Nephron (organoid): ENCODE measurements around the gene DPP7.

Experiments
- H3K27ac Mint-ChIP-seq, 3 experiments: 2 replicates each; pipeline ENCODE4 v1.8.0; 2020; ENCODE audit warnings: mixed read lengths in 3 of 3, mild to moderate bottlenecking in 2 of 3, moderate library complexity in 1 of 3
- H3K27me3 Mint-ChIP-seq: 2 replicates; pipeline ENCODE4 v1.8.0; 2021; ENCODE audit warnings: low read depth, mild to moderate bottlenecking, moderate library complexity, mixed read lengths
- H3K36me3 Mint-ChIP-seq: 2 replicates; pipeline ENCODE4 v1.8.0; 2020; ENCODE audit warnings: low read depth, mixed read lengths
- H3K4me1 Mint-ChIP-seq: 2 replicates; pipeline ENCODE4 v1.8.0; 2020; ENCODE audit warnings: mixed read lengths
- H3K4me3 Mint-ChIP-seq, 3 experiments: 2 replicates each; pipeline ENCODE4 v1.8.0; 2020; ENCODE audit warnings: mild to moderate bottlenecking in 3 of 3, mixed read lengths in 3 of 3, moderate library complexity in 2 of 3
- H3K9me3 Mint-ChIP-seq: 2 replicates; pipeline ENCODE4 v1.8.0; 2020; ENCODE audit warnings: mixed read lengths
- CTCF ChIP-seq, 3 experiments: fragments of 200-600 bp; sonication (generic); IDR thresholded peaks; one replicate each; pipeline ENCODE4 v1.5.0; 2021; ENCODE audit warnings: antibody characterized with exemption in 3 of 3; ENCODE audit not compliant: unreplicated experiment in 3 of 3

The DPP7 gene

GRCh38 chr9:137071282-137071681 lies 43.3 kb downstream of the DPP7 start:
- no peaks in the 10 kb centered on the region for H3K36me3 Mint-ChIP-seq
- H3K27ac Mint-ChIP-seq = peak overlapping the region in 1 of 3 experiments; percentile 60
- no peaks in the 10 kb centered on the region for H3K9me3 Mint-ChIP-seq
- H3K27me3 Mint-ChIP-seq = peaks cover 49% of the 10 kb centered on the region
- H3K4me3 Mint-ChIP-seq = peak overlapping the region; percentile 69 to 76 (median 71)
- TF ChIP-seq CTCF (IDR thresholded peaks at IDR 0.05; ENCODE audit: unreplicated experiment in 3 of 3) = no peak
- peaks cover 7% of the 10 kb centered on the region for H3K4me1 Mint-ChIP-seq

GRCh38 chr9:137070906-137071275 lies 43.6 kb downstream of the DPP7 start:
- Mint-ChIP-seq H3K9me3 (no peaks in the 10 kb centered on the region), H3K4me1 (peaks cover 7% of the 10 kb centered on the region), H3K27me3 (peaks cover 45% of the 10 kb centered on the region), H3K4me3 (peak overlapping the region; percentile 69 to 76 (median 71)), H3K36me3 (no peaks in the 10 kb centered on the region), H3K27ac (peak overlapping the region in 1 of 3 experiments; percentile 60)
- peak in 2 of 3 experiments; percentile 25 to 26 for TF ChIP-seq CTCF (IDR thresholded peaks at IDR 0.05; ENCODE audit: unreplicated experiment in 3 of 3)

GRCh38 chr9:137070201-137070905 lies 44.2 kb downstream of the DPP7 start, which contains the start of gene SAPCD2:
Gene SAPCD2, minus strand, starts transcription at chr9:137070557. Its CDS starts 97 bp downstream, at chr9:137070460.
- TF ChIP-seq CTCF (IDR thresholded peaks at IDR 0.05; ENCODE audit: unreplicated experiment in 3 of 3) = peak in 1 of 3 experiments; percentile 13
- Mint-ChIP-seq H3K27me3 (peaks cover 40% of the 10 kb centered on the region), H3K4me3 (peak within 1 kb of the TSS; percentile 69 to 76 (median 71)), H3K36me3 (no peaks in the 10 kb centered on the region), H3K4me1 (peaks cover 7% of the 10 kb centered on the region), H3K27ac (peak within 1 kb of the TSS in 1 of 3 experiments; percentile 60), H3K9me3 (no peaks in the 10 kb centered on the region)

- no peaks in the 10 kb centered on the region for H3K36me3 Mint-ChIP-seq
- peak overlapping the region; percentile 21 to 63 (median 22) for H3K4me3 Mint-ChIP-seq
- no peak overlapping the region for H3K27ac Mint-ChIP-seq
- no peak for TF ChIP-seq CTCF (IDR thresholded peaks at IDR 0.05; ENCODE audit: unreplicated experiment in 3 of 3)
- no peaks in the 10 kb centered on the region for H3K9me3 Mint-ChIP-seq
- peaks cover 32% of the 10 kb centered on the region for H3K27me3 Mint-ChIP-seq
- peaks cover 7% of the 10 kb centered on the region for H3K4me1 Mint-ChIP-seq
These were observed 44.9 kb downstream of the DPP7 start for GRCh38 chr9:137069508-137070091.

GRCh38 chr9:137068539-137069507 lies 45.7 kb downstream of the DPP7 start:
- Mint-ChIP-seq H3K27me3 (peaks cover 29% of the 10 kb centered on the region), H3K36me3 (no peaks in the 10 kb centered on the region), H3K9me3 (no peaks in the 10 kb centered on the region), H3K4me3 (peak overlapping the region; percentile 21 to 68 (median 38)), H3K27ac (no peak overlapping the region), H3K4me1 (peaks cover 7% of the 10 kb centered on the region)
- no peak for TF ChIP-seq CTCF (IDR thresholded peaks at IDR 0.05; ENCODE audit: unreplicated experiment in 3 of 3)
